Smooth muscle cell (in vitro differentiated cells): ENCODE results near the gene KIF14. TPM values are rescaled to one million over a fixed set of nuclear protein-coding genes. Genes with fewer than 3 reads are reported as not detected.

Experiments
- DNase-seq: peaks from one replicate; lab custom pipeline; 2025; ENCODE audit not compliant: unreplicated experiment; lab: John Stamatoyannopoulos, UW
- H2AFZ ChIP-seq: fragments of 200-600 bp; sonication (generic); 2 replicates; pipeline ENCODE4 v1.6.0; 2016; ENCODE audit warnings: antibody characterized with exemption, low read depth, mild to moderate bottlenecking
- H3F3A ChIP-seq: fragments of 200-600 bp; sonication (generic); 2 replicates; pipeline ENCODE4 v1.6.0; 2017; ENCODE audit warnings: antibody characterized with exemption, low read depth
- H3K27ac ChIP-seq: fragments of 200-600 bp; sonication (generic); 2 replicates; pipeline ENCODE4 v1.5.1; 2016; ENCODE audit warnings: low read depth, mild to moderate bottlenecking
- H3K27me3 ChIP-seq: fragments of 200-600 bp; sonication (generic); 2 replicates; pipeline ENCODE4 v1.6.1; 2016; ENCODE audit warnings: low read depth, mild to moderate bottlenecking
- H3K36me3 ChIP-seq: fragments of 200-600 bp; sonication (generic); 2 replicates; pipeline ENCODE4 v1.5.1; 2016; ENCODE audit warnings: low read depth
- H3K4me1 ChIP-seq: fragments of 200-600 bp; sonication (generic); 2 replicates; pipeline ENCODE4 v1.5.1; 2016; ENCODE audit warnings: low read depth
- H3K4me2 ChIP-seq: fragments of 200-600 bp; sonication (generic); 2 replicates; pipeline ENCODE4 v1.6.0; 2016; ENCODE audit warnings: mild to moderate bottlenecking
- H3K4me3 ChIP-seq: fragments of 200-600 bp; sonication (generic); 2 replicates; pipeline ENCODE4 v1.5.1; 2016; ENCODE audit warnings: mild to moderate bottlenecking
- H3K79me2 ChIP-seq: fragments of 200-600 bp; sonication (generic); 2 replicates; pipeline ENCODE4 v1.6.0; 2016; ENCODE audit warnings: low read depth, mild to moderate bottlenecking
- H3K9ac ChIP-seq: fragments of 200-600 bp; sonication (generic); 2 replicates; pipeline ENCODE4 v1.6.0; 2016; ENCODE audit warnings: low read depth
- H3K9me3 ChIP-seq: fragments of 200-600 bp; sonication (generic); replicated peaks from 2 replicates; pipeline ENCODE4 v1.5.1; 2016; ENCODE audit warnings: low read depth
- H4K20me1 ChIP-seq: fragments of 200-600 bp; sonication (generic); 2 replicates; pipeline ENCODE4 v1.6.0; 2016; ENCODE audit warnings: low read depth
- WGBS: methylation state at CpG from one replicate; pipeline ENCODE4 v1.1.7; 2016; ENCODE audit warnings: low lambda C conversion rate; 5-methylcytosine and 5-hydroxymethylcytosine counted together
- polyA plus RNA-seq: library from polyadenylated mRNA; unstranded; fragments of >200 nt; fragmentation: Nextera tagmentation; extraction: Ambion mirVana; gene quantifications from 2 replicates; pipeline ENCODE4 v1.2.1, GENCODE V29; 2016
- total RNA-seq: library from RNA; depleted of rRNA; stranded (reverse); fragments of >200 nt; gene quantifications from 2 replicates; pipeline ENCODE4 v1.2.3, GENCODE V29; 2014
- TF ChIP-seq, protein P1 (sequence below): fragments of 200-600 bp; sonication (generic); IDR thresholded peaks from 2 replicates; pipeline ENCODE4 v1.5.1; 2017; ENCODE audit warnings: borderline replicate concordance, mild to moderate bottlenecking, antibody characterized with exemption; ENCODE audit not compliant: insufficient read depth, poor library complexity, severe bottlenecking

The KIF14 gene
- total and polyA plus RNA-seq, 2 experiments from 2014 or later, result 0.93 to 1.3 TPM

DNA sequence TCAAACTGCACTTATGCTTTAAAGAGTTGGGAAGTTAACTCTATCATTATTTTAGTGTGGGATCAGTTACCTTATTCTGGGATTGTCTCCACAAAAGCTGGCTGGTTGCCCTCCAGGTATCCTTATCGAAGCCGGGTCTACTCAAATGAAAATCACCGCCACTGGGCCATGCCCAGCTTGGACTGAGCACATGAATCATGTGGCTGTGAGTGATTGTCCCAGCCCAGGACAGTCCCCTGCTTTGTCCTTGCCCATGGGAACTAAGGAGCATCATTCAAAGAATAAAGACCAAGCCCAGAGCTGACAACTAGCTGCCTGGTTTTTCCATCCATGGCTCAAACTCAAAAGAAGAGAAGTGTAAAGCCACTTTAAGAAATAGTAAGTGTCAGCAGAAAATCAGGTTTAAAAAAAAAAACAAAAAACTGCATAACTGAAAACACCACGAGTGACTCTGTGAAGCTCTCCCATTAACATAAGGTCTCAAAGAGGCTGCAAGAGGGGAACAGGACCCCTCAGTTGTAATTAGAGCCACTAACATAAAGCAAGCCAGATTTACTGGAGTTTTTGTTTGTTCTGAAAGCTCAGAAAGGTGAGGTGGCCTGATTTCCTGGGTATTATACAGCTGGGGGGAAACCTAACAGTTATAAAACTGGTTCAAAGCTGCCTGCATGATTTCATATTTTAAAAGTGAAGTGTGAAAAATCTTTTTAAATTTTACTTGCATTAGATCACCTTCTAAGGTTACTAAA is 91.5 kb downstream of the KIF14 start:
- no peak overlapping the region for H3K4me3 ChIP-seq
- H3K36me3 ChIP-seq, result no peaks in the 10 kb centered on the region
- 70% methylated on average over 4 of the region's 4 CpGs for WGBS
- H3K4me1 ChIP-seq, result no peaks in the 10 kb centered on the region
- H3K9ac ChIP-seq, result no peak overlapping the region
- H3K27ac ChIP-seq, result no peak overlapping the region
- no peaks in the 10 kb centered on the region for H3F3A ChIP-seq
- H3K9me3 ChIP-seq, result no peaks in the 10 kb centered on the region
- H3K27me3 ChIP-seq, result no peaks in the 10 kb centered on the region
- DNase-seq, result no peak
- H2AFZ ChIP-seq, result no peak overlapping the region
- TF ChIP-seq, protein P1, sequence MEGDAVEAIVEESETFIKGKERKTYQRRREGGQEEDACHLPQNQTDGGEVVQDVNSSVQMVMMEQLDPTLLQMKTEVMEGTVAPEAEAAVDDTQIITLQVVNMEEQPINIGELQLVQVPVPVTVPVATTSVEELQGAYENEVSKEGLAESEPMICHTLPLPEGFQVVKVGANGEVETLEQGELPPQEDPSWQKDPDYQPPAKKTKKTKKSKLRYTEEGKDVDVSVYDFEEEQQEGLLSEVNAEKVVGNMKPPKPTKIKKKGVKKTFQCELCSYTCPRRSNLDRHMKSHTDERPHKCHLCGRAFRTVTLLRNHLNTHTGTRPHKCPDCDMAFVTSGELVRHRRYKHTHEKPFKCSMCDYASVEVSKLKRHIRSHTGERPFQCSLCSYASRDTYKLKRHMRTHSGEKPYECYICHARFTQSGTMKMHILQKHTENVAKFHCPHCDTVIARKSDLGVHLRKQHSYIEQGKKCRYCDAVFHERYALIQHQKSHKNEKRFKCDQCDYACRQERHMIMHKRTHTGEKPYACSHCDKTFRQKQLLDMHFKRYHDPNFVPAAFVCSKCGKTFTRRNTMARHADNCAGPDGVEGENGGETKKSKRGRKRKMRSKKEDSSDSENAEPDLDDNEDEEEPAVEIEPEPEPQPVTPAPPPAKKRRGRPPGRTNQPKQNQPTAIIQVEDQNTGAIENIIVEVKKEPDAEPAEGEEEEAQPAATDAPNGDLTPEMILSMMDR, result no peak
- H3K79me2 ChIP-seq, result no peaks in the 10 kb centered on the region
- H3K4me2 ChIP-seq, result no peak overlapping the region
- H4K20me1 ChIP-seq, result no peaks in the 10 kb centered on the region

DNA sequence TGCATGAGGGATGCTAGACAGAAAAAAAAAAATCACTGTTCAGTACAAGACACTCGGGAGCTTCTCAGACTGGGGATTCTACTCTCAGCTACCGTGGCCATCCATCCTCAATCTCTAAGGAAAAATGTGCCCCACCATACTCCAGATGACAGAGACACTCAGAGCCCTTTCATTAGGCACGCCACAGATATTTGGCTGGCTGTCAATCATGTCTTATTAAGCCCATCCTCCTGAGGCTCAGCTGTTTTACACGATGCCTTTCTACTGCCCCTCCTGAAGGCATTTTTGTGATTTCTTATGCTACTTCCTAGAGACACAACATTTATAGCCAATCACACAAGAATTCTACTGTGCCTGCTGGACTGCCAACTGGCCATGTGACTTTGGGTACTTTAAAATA is 92.9 kb downstream of the KIF14 start:
- no peaks in the 10 kb centered on the region for H3K4me1 ChIP-seq
- no peak overlapping the region for H3K9ac ChIP-seq
- no peaks in the 10 kb centered on the region for H4K20me1 ChIP-seq
- H3K4me3 ChIP-seq, result no peak overlapping the region
- no peaks in the 10 kb centered on the region for H3K79me2 ChIP-seq
- no peaks in the 10 kb centered on the region for H3F3A ChIP-seq
- no peak overlapping the region for H3K4me2 ChIP-seq
- no peaks in the 10 kb centered on the region for H3K27me3 ChIP-seq
- TF ChIP-seq, protein P1, result no peak
- no peaks in the 10 kb centered on the region for H3K9me3 ChIP-seq
- no peak overlapping the region for H2AFZ ChIP-seq
- WGBS, result 89% methylated on average over 4 of the region's 4 CpGs
- no peaks in the 10 kb centered on the region for H3K36me3 ChIP-seq
- no peak overlapping the region for H3K27ac ChIP-seq
- no peak for DNase-seq

DNA sequence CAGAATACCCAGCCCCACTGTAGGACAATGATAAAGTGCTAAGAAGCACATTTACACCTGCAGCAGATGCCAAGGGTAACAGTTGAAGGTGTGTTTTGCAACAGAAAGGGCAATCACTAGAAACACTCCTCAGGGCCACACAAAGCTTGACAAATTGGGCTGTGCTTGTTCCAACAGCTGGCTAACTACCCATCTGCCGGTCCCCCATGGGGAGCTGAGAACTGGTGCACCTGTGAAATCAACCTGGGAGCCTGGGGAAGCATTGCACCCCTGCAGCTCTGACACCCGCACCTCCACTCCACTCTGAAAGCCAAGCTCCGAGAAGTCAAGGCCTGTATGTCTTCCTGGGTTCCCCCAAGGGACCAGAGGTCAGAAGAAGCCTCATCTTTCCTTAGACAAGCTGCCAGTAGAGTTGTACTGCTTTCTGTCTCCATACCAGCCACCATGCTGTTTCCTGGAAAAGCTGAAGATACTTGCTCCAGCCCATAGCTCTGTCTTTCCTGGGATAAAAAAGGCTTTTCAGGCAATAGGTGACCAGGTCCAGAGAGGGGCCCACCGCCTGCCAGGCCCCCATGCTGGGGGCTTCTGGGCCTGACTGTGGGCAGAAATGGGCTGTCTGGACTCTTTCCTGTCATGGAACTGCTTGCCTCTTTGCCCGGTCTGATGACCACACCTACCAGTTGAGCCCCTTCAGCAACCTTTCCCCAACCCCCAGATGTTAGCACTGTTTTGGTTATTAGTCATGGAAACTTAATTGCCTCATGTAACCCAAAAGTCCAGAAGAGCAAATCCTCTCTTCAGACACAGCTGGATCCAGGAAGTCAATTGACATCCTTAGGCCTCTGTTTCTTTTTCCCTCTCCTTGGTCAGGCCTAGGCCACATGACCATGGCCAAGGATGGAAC is 93.6 kb downstream of the KIF14 start:
- Histone ChIP-seq H3K79me2 (no peaks in the 10 kb centered on the region), H4K20me1 (no peaks in the 10 kb centered on the region), H3K27ac (no peak overlapping the region), H3K4me3 (no peak overlapping the region), H3K4me2 (no peak overlapping the region), H3K9me3 (no peaks in the 10 kb centered on the region), H3K4me1 (no peaks in the 10 kb centered on the region), H3F3A (no peaks in the 10 kb centered on the region), H2AFZ (no peak overlapping the region), H3K9ac (no peak overlapping the region), H3K36me3 (no peaks in the 10 kb centered on the region), H3K27me3 (no peaks in the 10 kb centered on the region)
- TF ChIP-seq, protein P1, result no peak
- 79% methylated on average over 5 of the region's 5 CpGs for WGBS
- DNase-seq, result no peak
